Right renal pelvis (tissue), 4 donors: ENCODE measurements around the gene LRRK1. TPM values are rescaled to one million over a fixed set of nuclear protein-coding genes. Genes with fewer than 3 reads are reported as not detected.

Source experiments
- DNase-seq, 4 donors: peaks; one replicate each; pipeline ENCODE4 v3.0.0-alpha.2; 2013; ENCODE audit warnings: low read depth in 4 of 4, low spot score in 3 of 4, missing footprints in 1 of 4
- polyA plus RNA-seq, 4 donors: library from polyadenylated mRNA; unstranded; fragments of 120-200 nt; gene quantifications; one replicate each; pipeline ENCODE4 v1.2.1, GENCODE V29; 2013; ENCODE audit not compliant: insufficient read length in 4 of 4

LRRK1 gene
- polyA plus RNA-seq, 4 donors = 2.6 to 4.9 (median 3.0) TPM

GRCh38 chr15:101104141-101104540 is 185.0 kb downstream of the LRRK1 start:
- DNase-seq = no peak

- DNase-seq = no peak
Measured at GRCh38 chr15:101105059-101105891, 186.1 kb downstream of the LRRK1 start.

- no peak for DNase-seq
Measured at GRCh38 chr15:101107101-101107500, 187.9 kb downstream of the LRRK1 start.

GRCh38 chr15:101107625-101108460 is 188.7 kb downstream of the LRRK1 start:
- DNase-seq = no peak

GRCh38 chr15:101108461-101108775 is 189.3 kb downstream of the LRRK1 start:
- DNase-seq = no peak

- DNase-seq = no peak
Measured at GRCh38 chr15:101108791-101109190, 189.6 kb downstream of the LRRK1 start.

- no peak for DNase-seq
Measured at GRCh38 chr15:101110681-101111569, 191.8 kb downstream of the LRRK1 start.

GRCh38 chr15:101111570-101112262 is 192.6 kb downstream of the LRRK1 start:
- no peak for DNase-seq

- no peak for DNase-seq
Measured at GRCh38 chr15:101112336-101113113, 193.4 kb downstream of the LRRK1 start.

- DNase-seq = no peak
Measured at GRCh38 chr15:101113114-101114005, 194.2 kb downstream of the LRRK1 start.

- DNase-seq = no peak
Measured at GRCh38 chr15:101114166-101114565, 195.0 kb downstream of the LRRK1 start.

- no peak for DNase-seq
Measured at GRCh38 chr15:101114610-101115009, 195.5 kb downstream of the LRRK1 start.

- DNase-seq = peak in 2 of 4 donors; percentile 61 to 71
Measured at GRCh38 chr15:101115393-101115785, 196.2 kb downstream of the LRRK1 start.

- DNase-seq = peak in 1 of 4 donors; percentile 65
Measured at GRCh38 chr15:101115786-101116680, 196.9 kb downstream of the LRRK1 start.

- DNase-seq = no peak
Measured at GRCh38 chr15:101116681-101116976, 197.5 kb downstream of the LRRK1 start.

- DNase-seq = no peak
Measured at GRCh38 chr15:101118116-101118515, 199.0 kb downstream of the LRRK1 start.

- DNase-seq = no peak
Measured at GRCh38 chr15:101118615-101119014, 199.5 kb downstream of the LRRK1 start.

- no peak for DNase-seq
Measured at GRCh38 chr15:101119181-101119580, 200.0 kb downstream of the LRRK1 start.
